Urinary bladder (tissue), 4 donors: ENCODE results near the gene SNX21. TPM values are rescaled to one million over a fixed set of nuclear protein-coding genes. Genes with fewer than 3 reads are reported as not detected.
"Not testable (repeated sequence)": the region's sequence is repeated elsewhere in the genome, so short reads cannot be mapped to it uniquely, and the experiment has no call there.

Experiments used
- DNase-seq: peaks from one replicate; pipeline ENCODE4 v3.0.0-alpha.2; 2015; ENCODE audit errors: extremely low spot score
- H3K27ac ChIP-seq: one replicate; pipeline ENCODE4 v1.5.1; 2013; ENCODE audit warnings: low read depth, mild to moderate bottlenecking, moderate library complexity
- H3K36me3 ChIP-seq: one replicate; pipeline ENCODE4 v1.6.1; 2013; ENCODE audit warnings: mild to moderate bottlenecking, moderate library complexity; ENCODE audit not compliant: insufficient read depth
- H3K4me1 ChIP-seq: one replicate; pipeline ENCODE4 v1.6.1; 2013; ENCODE audit warnings: mild to moderate bottlenecking, moderate library complexity; ENCODE audit not compliant: insufficient read depth
- H3K4me3 ChIP-seq: one replicate; pipeline ENCODE4 v1.5.1; 2013; ENCODE audit warnings: low read depth, low read length
- WGBS: extraction: QIAGEN DNeasy Blood & Tissue Kit; methylation state at CpG from one replicate; pipeline ENCODE4 v1.1.7; 2013; 5-methylcytosine and 5-hydroxymethylcytosine counted together
- polyA plus RNA-seq: library from polyadenylated mRNA; stranded (reverse); fragments of 200-250 nt; gene quantifications from one replicate; pipeline ENCODE4 v1.2.3, GENCODE V29; 2013
- total RNA-seq: library from RNA; depleted of rRNA; stranded (reverse); fragments of >200 nt; gene quantifications from one replicate; pipeline ENCODE4 v1.2.3, GENCODE V29; 2014
- donor health status: healthy with polysubstance abuse.
- donor health status: healthy.

The SNX21 gene
- total and polyA plus RNA-seq, 2 donors, result 33.5 to 93.2 TPM

- no peak overlapping the region for H3K4me3 ChIP-seq
- H3K4me1 ChIP-seq, result no peaks in the 10 kb centered on the region
- no peaks in the 10 kb centered on the region for H3K36me3 ChIP-seq
- DNase-seq, result no peak
- 94% methylated on average over 5 of the region's 5 CpGs for WGBS
- H3K27ac ChIP-seq, result no peak overlapping the region
Observed at GRCh38 chr20:45866454-45866853, 32.9 kb downstream of the SNX21 start.

GRCh38 chr20:45867136-45867818 is 33.7 kb downstream of the SNX21 start:
- no peaks in the 10 kb centered on the region for H3K4me1 ChIP-seq
- no peak for DNase-seq
- WGBS, result 83% methylated on average over 6 of the region's 6 CpGs
- no peaks in the 10 kb centered on the region for H3K36me3 ChIP-seq
- H3K27ac ChIP-seq, result no peak overlapping the region
- no peak overlapping the region for H3K4me3 ChIP-seq

- Histone ChIP-seq H3K4me1 (no peaks in the 10 kb centered on the region), H3K36me3 (no peaks in the 10 kb centered on the region), H3K4me3 (no peak overlapping the region), H3K27ac (no peak overlapping the region)
- DNase-seq, result no peak
Observed at GRCh38 chr20:45867819-45868176, 34.2 kb downstream of the SNX21 start.

GRCh38 chr20:45872626-45873025 is 39.0 kb downstream of the SNX21 start:
- 92% methylated on average over 4 of the region's 4 CpGs for WGBS
- Histone ChIP-seq H3K4me1 (no peaks in the 10 kb centered on the region), H3K36me3 (no peaks in the 10 kb centered on the region), H3K27ac (no peak overlapping the region), H3K4me3 (no peak overlapping the region)
- no peak for DNase-seq

- no peaks in the 10 kb centered on the region for H3K4me1 ChIP-seq
- no peak overlapping the region for H3K4me3 ChIP-seq
- DNase-seq, result no peak
- WGBS, result 79% methylated on average over 1 of the region's 1 CpG
- H3K36me3 ChIP-seq, result no peaks in the 10 kb centered on the region
- H3K27ac ChIP-seq, result no peak overlapping the region
Observed at GRCh38 chr20:45873409-45874103, 40.0 kb downstream of the SNX21 start.

GRCh38 chr20:45874104-45874481 is 40.5 kb downstream of the SNX21 start:
- H3K27ac ChIP-seq, H3K36me3 ChIP-seq, H3K4me1 ChIP-seq, H3K4me3 ChIP-seq, DNase-seq: not testable (repeated sequence)
- WGBS, result 95% methylated on average over 10 of the region's 10 CpGs

GRCh38 chr20:45874576-45874975 is 41.0 kb downstream of the SNX21 start:
- no peak for DNase-seq
- Histone ChIP-seq H3K4me1 (no peaks in the 10 kb centered on the region), H3K4me3 (no peak overlapping the region), H3K27ac (no peak overlapping the region), H3K36me3 (no peaks in the 10 kb centered on the region)
- WGBS, result 83% methylated on average over 4 of the region's 4 CpGs

GRCh38 chr20:45878076-45878761 is 44.6 kb downstream of the SNX21 start:
- H3K27ac ChIP-seq, result no peak overlapping the region
- H3K4me1 ChIP-seq, result no peaks in the 10 kb centered on the region
- DNase-seq, result no peak
- WGBS, result 76% methylated on average over 13 of the region's 13 CpGs
- H3K36me3 ChIP-seq, result no peaks in the 10 kb centered on the region
- H3K4me3 ChIP-seq, result no peak overlapping the region

GRCh38 chr20:45880988-45881788 is 47.6 kb downstream of the SNX21 start, which contains the start of gene ZSWIM1:
Gene ZSWIM1, plus strand, starts transcription at chr20:45881227. Its CDS starts 1,366 bp downstream, at chr20:45882593.
- no peaks in the 10 kb centered on the region for H3K36me3 ChIP-seq
- no peaks in the 10 kb centered on the region for H3K4me1 ChIP-seq
- peak; percentile 99 for DNase-seq
- H3K27ac ChIP-seq, result peak within 1 kb of the TSS; percentile 40
- H3K4me3 ChIP-seq, result peak within 1 kb of the TSS; percentile 45
- WGBS, result under 1% methylated on average over 23 of the region's 23 CpGs

- 87% methylated on average over 4 of the region's 4 CpGs for WGBS
- H3K36me3 ChIP-seq, result no peaks in the 10 kb centered on the region
- H3K4me1 ChIP-seq, result no peaks in the 10 kb centered on the region
- no peak overlapping the region for H3K4me3 ChIP-seq
- no peak for DNase-seq
- H3K27ac ChIP-seq, result no peak overlapping the region
Observed at GRCh38 chr20:45882469-45883099, 49.0 kb downstream of the SNX21 start.

GRCh38 chr20:45883100-45883469 is 49.5 kb downstream of the SNX21 start:
- H3K4me3 ChIP-seq, result no peak overlapping the region
- no peak overlapping the region for H3K27ac ChIP-seq
- 89% methylated on average over 9 of the region's 9 CpGs for WGBS
- no peaks in the 10 kb centered on the region for H3K36me3 ChIP-seq
- no peak for DNase-seq
- no peaks in the 10 kb centered on the region for H3K4me1 ChIP-seq

- no peaks in the 10 kb centered on the region for H3K4me1 ChIP-seq
- no peak overlapping the region for H3K4me3 ChIP-seq
- no peak overlapping the region for H3K27ac ChIP-seq
- no peak for DNase-seq
- WGBS, result 88% methylated on average over 19 of the region's 19 CpGs
- no peaks in the 10 kb centered on the region for H3K36me3 ChIP-seq
Observed at GRCh38 chr20:45886590-45887345, 53.2 kb downstream of the SNX21 start.

GRCh38 chr20:45887346-45887715 is 53.7 kb downstream of the SNX21 start, which contains the start of gene SPATA25:
Gene SPATA25, minus strand, starts transcription at chr20:45887622. Its CDS starts 32 bp downstream, at chr20:45887590.
- H3K4me1 ChIP-seq, result no peaks in the 10 kb centered on the region
- H3K36me3 ChIP-seq, result no peaks in the 10 kb centered on the region
- no peak for DNase-seq
- H3K27ac ChIP-seq, result no peak within 1 kb of the TSS
- no peak within 1 kb of the TSS for H3K4me3 ChIP-seq
- 93% methylated on average over 8 of the region's 8 CpGs for WGBS
